Fibroblast of the conjunctiva (primary cell): ENCODE measurements around the gene SLC47A2.

Source experiments
- DNase-seq: peaks from one replicate; pipeline ENCODE4 v3.0.0-alpha.2; 2010; ENCODE audit warnings: low read depth

The SLC47A2 gene

GRCh38 chr17:19645734-19646201 is 70.6 kb downstream of the SLC47A2 start:
- no peak for DNase-seq

- DNase-seq = no peak
These were observed 71.7 kb downstream of the SLC47A2 start for GRCh38 chr17:19644493-19645210.

GRCh38 chr17:19642373-19642893 is 74.0 kb downstream of the SLC47A2 start:
- DNase-seq = no peak

GRCh38 chr17:19641687-19642372 is 74.6 kb downstream of the SLC47A2 start:
- DNase-seq = no peak

GRCh38 chr17:19631905-19632304 is 84.5 kb downstream of the SLC47A2 start:
- no peak for DNase-seq

- DNase-seq = no peak
These were observed 85.7 kb downstream of the SLC47A2 start for GRCh38 chr17:19630661-19631060.

- DNase-seq = no peak
These were observed 86.3 kb downstream of the SLC47A2 start for GRCh38 chr17:19630035-19630434.

GRCh38 chr17:19629449-19629848 is 86.9 kb downstream of the SLC47A2 start:
- no peak for DNase-seq
